Esophagus squamous epithelium (tissue), 4 donors: ENCODE results near the gene FZR1.

Experiments
- POLR2A ChIP-seq, 4 donors: fragments of 450-650 bp; IDR thresholded peaks; one replicate each; pipeline ENCODE4 v1.6.1; 2017; ENCODE audit warnings: antibody characterized with exemption in 4 of 4, mild to moderate bottlenecking in 4 of 4, moderate library complexity in 3 of 4
- TF ChIP-seq, protein P1 (sequence below), 6 experiments: fragments of 450-650 bp in 4 of 6; fragments of 200-600 bp in 2 of 6; sonication (generic) in 2 of 6; IDR thresholded peaks; one replicate each; pipeline ENCODE4 v1.5.1; 2016 to 2019; ENCODE audit warnings: antibody characterized with exemption in 6 of 6, mild to moderate bottlenecking in 4 of 6, moderate library complexity in 4 of 6

DNA sequence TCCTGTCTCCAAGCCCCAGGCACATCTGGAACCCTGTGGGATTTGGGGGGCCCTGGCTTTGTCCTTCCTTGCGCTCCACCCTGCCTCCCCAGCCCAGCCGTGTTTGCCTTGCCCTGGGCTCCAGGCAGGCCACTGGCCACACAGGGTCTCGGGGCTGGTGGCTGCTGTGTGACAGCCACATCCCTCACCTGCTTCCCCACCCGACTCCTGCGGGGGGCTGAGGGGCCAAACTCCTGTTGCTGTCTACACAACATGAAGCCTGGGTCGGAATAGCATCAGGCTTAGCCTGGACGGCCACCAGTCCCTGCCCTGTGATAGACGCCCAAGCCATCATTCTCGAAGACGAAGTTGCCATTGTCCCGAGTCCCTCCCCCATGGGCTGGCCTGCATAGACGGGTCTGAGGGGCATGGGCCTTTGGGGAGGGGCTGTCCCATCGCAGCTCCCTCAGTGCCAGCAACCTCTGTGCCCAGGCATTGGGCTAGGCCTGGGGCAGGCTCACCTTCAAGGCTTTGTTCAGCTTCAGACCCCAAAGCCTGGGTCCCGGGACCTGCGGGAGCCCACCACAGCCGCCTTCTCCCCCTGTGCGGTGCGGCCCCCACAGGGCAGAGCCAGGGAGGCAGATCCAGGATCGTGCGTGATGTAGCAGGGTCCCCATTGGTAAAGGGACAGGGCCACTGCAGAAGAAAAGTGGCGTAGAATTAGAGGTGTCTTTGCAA is 17.4 kb downstream of the FZR1 start:
- TF ChIP-seq, protein P1, sequence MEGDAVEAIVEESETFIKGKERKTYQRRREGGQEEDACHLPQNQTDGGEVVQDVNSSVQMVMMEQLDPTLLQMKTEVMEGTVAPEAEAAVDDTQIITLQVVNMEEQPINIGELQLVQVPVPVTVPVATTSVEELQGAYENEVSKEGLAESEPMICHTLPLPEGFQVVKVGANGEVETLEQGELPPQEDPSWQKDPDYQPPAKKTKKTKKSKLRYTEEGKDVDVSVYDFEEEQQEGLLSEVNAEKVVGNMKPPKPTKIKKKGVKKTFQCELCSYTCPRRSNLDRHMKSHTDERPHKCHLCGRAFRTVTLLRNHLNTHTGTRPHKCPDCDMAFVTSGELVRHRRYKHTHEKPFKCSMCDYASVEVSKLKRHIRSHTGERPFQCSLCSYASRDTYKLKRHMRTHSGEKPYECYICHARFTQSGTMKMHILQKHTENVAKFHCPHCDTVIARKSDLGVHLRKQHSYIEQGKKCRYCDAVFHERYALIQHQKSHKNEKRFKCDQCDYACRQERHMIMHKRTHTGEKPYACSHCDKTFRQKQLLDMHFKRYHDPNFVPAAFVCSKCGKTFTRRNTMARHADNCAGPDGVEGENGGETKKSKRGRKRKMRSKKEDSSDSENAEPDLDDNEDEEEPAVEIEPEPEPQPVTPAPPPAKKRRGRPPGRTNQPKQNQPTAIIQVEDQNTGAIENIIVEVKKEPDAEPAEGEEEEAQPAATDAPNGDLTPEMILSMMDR (IDR thresholded peaks at IDR 0.05) = no peak
- TF ChIP-seq POLR2A (IDR thresholded peaks at IDR 0.05) = no peak
